RWPE1 (cell line): ENCODE measurements around the gene KLF16.

Experiments used
- CTCF ChIA-PET: fragments of 350-600 bp; sonication (Branson Sonifier 250); formaldehyde crosslinking; extraction: SDS; loops from one replicate; lab custom pipeline; 2021; lab: Yijun Ruan, JAX
- POLR2A ChIA-PET: fragments of 400-600 bp; formaldehyde crosslinking; extraction: SDS; loops from one replicate; lab custom pipeline; 2020; ENCODE audit warnings: antibody characterized with exemption; ENCODE audit not compliant: low non-redundant PET; lab: Yijun Ruan, JAX
- DNase-seq: peaks from one replicate; pipeline ENCODE4 v3.0.0; 2012; ENCODE audit warnings: low spot score
- H3K27ac ChIP-seq: fragments of 450-650 bp; 2 replicates; pipeline ENCODE4 v1.5.1; 2017
- TF ChIP-seq, protein P1 (sequence below): fragments of 450-650 bp; conservative IDR thresholded peaks from 2 replicates; pipeline ENCODE4 v1.5.1; 2017; ENCODE audit warnings: low read depth, mild to moderate bottlenecking

Gene KLF16

DNA sequence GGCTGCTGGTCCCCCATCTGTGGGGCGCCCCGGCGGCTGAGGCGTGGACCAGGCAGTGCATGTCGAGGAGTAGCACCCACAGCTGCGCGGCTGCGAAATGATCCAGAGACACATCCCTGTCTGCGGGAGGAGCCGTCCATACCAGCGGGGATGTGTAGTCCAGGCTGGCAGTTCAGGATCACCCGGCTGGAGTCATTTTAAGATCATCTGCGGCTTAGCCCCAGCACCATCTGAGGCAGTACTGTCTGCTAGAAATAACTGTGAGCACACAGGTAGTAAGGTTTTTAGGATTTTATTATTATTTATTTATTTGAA lies 44.9 kb upstream of the KLF16 start:
- peak overlapping the region; percentile 83 for H3K27ac ChIP-seq
- no peak for DNase-seq
- ChIA-PET CTCF (interaction anchor here (0.6 to 0.7 kb wide), 2 partner anchors 11 to 21 kb away, joined by 3 read pairs; no protein-coding TSS in a partner anchor), POLR2A (no interaction called here)
- TF ChIP-seq, protein P1, sequence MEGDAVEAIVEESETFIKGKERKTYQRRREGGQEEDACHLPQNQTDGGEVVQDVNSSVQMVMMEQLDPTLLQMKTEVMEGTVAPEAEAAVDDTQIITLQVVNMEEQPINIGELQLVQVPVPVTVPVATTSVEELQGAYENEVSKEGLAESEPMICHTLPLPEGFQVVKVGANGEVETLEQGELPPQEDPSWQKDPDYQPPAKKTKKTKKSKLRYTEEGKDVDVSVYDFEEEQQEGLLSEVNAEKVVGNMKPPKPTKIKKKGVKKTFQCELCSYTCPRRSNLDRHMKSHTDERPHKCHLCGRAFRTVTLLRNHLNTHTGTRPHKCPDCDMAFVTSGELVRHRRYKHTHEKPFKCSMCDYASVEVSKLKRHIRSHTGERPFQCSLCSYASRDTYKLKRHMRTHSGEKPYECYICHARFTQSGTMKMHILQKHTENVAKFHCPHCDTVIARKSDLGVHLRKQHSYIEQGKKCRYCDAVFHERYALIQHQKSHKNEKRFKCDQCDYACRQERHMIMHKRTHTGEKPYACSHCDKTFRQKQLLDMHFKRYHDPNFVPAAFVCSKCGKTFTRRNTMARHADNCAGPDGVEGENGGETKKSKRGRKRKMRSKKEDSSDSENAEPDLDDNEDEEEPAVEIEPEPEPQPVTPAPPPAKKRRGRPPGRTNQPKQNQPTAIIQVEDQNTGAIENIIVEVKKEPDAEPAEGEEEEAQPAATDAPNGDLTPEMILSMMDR = no peak

DNA sequence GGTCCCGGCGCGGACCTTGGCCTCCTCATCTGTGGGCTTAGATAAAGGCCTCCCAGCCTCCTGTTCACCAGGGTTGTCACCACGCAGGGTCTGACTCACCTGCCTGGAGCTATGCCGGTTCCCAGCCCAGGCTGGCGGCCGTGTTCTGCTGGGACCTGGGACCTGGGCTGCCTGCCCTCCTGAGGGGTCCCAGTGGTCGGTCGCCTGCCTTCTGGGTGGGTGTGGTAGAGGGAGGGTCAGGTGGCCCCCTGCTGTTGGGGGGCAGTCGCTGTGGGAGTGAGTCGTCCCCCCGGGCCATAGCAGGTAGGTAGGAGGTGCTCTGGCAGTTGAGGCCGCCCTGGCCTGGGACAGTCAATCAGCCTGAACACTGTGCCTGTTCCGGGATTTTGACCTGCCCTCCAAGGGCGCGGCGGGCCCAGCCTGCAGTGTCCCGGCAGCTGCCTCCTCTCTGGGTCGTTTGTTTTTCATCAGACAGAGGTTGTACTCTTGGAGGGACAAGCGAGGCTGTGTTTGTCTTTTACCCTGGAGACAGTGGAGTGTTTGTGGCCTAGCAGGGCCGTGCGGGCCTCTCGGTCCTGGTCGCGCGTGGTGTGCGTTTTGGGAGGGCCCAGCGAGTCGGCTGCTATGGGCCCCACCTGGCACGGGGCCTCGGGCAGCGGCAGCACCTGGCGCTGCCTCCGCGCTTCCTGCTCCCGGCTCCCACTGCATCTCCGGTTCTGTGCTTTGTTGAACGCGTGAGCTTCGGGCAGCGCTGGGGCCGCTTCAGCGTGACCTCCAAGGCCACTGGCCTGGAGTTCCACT lies 44.4 kb upstream of the KLF16 start:
- TF ChIP-seq, protein P1 = no peak
- ChIA-PET CTCF (no interaction called here), POLR2A (interaction anchor here (0.6 kb wide), 1 partner anchor 72 kb away, joined by 3 read pairs; no protein-coding TSS in a partner anchor)
- DNase-seq = peak; percentile 50
- H3K27ac ChIP-seq = peak overlapping the region; percentile 83

DNA sequence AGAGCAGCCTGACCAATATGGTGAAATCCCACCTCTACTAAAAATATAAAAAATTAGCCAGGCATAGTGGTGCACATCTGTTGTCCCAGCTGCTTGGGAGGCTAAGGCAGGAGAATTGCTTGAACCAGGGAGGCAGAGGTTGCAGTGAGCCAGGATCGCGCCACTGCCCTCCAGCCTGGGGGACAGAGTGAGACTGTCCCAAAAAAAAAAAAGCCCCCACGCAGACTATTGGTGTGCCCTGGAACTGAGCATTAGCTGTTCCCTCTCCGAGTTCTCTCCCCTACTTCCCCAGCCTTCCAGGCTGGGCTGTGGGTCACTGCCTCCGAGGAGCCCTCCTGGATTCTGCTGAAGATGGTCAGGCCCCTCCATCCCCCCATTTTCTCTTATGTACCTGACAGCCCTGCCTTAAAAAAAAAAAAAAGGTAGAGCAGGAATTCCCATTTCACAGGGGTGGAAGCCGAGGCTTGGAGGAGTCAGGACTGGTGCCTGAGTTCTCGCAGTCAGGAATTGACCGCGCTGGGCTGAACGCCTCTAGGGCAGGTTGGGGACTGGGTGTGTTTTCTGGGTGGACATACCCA lies 43.7 kb upstream of the KLF16 start:
- ChIA-PET POLR2A (interaction anchor here (0.6 kb wide), 1 partner anchor 73 kb away, joined by 3 read pairs; no protein-coding TSS in a partner anchor), CTCF (interaction anchor here (0.7 to 1.2 kb wide), 2 partner anchors 10 to 188 kb away, joined by 3 read pairs; no protein-coding TSS in a partner anchor)
- DNase-seq = no peak
- H3K27ac ChIP-seq = peak overlapping the region; percentile 83
- TF ChIP-seq, protein P1 = no peak

DNA sequence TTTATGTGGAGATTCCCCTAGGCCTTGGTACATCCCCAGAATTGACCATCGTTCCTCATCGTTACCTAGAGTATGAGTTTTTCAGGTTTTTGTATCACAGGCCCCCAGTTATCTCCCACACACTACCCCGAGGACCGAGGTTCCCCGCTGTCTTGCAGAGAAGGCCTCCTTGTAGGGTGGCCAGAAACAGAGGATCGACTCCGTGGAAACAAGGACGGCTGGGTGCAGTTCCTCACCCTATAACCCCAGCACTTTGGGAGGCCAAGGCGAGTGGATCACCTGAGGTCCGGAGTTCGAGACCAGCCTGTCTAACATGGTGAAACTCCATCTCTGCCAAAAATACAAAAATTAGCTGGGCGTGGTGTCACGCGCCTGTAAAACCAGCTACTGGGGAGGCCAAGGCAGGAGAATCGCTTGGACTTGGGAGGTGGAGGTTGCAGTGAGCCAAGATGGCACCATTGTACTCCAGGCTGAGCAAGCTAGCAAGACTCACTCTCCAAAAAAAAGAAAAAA lies 42.5 kb upstream of the KLF16 start:
- no peak for DNase-seq
- TF ChIP-seq, protein P1 = no peak
- ChIA-PET POLR2A (no interaction called here), CTCF (interaction anchor here (1.2 kb wide), 1 partner anchor 9 kb away, joined by 3 read pairs; no protein-coding TSS in a partner anchor)
- H3K27ac ChIP-seq = peak overlapping the region; percentile 83

DNA sequence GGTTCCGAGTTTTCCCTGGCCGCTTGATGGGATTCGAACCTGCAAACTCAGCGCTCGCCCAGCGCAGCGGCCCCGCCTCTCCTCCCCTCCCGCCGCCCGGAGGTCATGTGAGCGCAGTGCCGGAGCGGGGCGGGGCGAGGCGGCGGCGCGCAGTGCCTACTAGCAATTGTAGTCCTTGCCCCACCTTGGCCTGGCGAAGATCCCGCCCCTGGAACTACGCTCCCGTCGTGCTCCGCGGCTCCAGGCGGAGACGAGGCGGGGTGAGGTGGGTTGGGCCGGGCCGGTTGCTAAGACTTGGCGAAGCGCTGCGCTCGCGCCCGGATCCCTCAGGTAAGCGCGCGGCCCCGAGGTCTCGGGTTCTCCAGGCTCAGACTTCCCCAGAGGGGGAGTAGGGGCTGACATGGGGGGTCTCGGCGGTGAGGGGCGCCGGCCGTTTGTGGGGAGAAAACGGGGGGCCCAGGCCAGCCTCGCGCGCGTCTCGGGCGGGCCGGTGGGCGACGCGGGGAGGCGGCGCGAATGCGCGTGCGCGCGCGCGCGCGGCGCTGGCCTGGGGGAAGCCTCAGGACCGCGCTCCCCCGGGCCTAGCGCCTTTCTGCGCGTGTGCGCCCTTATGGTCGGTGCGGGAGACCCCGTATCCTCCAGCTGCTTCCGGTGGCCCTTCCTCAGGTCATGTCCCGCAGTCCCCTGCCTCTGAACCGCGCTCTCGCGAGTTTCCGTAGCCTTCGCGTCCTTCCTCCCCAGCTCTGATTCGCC lies 41.9 kb upstream of the KLF16 start, which contains the start of the genes ADAT3 and SCAMP4:
Gene ADAT3 (plus strand): TSS at position 290 of the 753 bp plus-strand sequence. CDS start 6,649 bp downstream, outside the sequence.
Gene SCAMP4 (plus strand): TSS at position 290 of the 753 bp plus-strand sequence. CDS start 9,621 bp downstream, outside the sequence.
- peak within 1 kb of the TSS; percentile 83 for H3K27ac ChIP-seq
- TF ChIP-seq, protein P1 = no peak
- CTCF ChIA-PET = no interaction called here
- peak; percentile 96 for DNase-seq
- POLR2A ChIA-PET = interaction anchor here (0.6 kb wide), 1 partner anchor 20 kb away, joined by 3 read pairs; the partner anchor contains the start of gene ABHD17A

DNA sequence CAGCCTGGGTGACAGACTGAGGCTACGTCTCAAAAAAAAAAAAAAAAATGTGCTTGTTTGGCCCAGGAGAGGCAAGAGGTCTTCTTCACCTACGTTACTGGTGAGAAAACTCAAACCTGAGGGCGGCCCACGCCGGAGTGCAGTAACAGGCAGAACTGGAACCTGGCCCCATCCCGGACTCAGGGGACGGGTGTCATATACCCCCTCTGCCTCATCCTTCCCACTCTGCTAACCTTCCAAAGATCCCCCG lies 41.4 kb upstream of the KLF16 start:
- no peak for DNase-seq
- H3K27ac ChIP-seq = peak overlapping the region; percentile 83
- CTCF ChIA-PET = no interaction called here
- POLR2A ChIA-PET = interaction anchor here (0.6 kb wide), 1 partner anchor 20 kb away, joined by 3 read pairs; the partner anchor contains the start of gene ABHD17A
- TF ChIP-seq, protein P1 = no peak
